ENCODE results near the gene GALNT13.

- TF ChIP-seq CTCF (IDR thresholded peaks at IDR 0.05; ENCODE audit: low read depth, low read length) (no peak), EZH2phosphoT487 (IDR thresholded peaks at IDR 0.05; ENCODE audit: low read depth) (no peak)
These were observed 420.2 kb downstream of the GALNT13 start for GRCh38 chr2:154291927-154292326.

All from OCI-LY3 (cell line).